Uterus (tissue), 4 donors: Measurements from ENCODE around the gene ISX. TPM values are rescaled to one million over a fixed set of nuclear protein-coding genes. Genes with fewer than 3 reads are reported as not detected.

Source experiments
- DNase-seq, 2 donors: peaks; one replicate each; pipeline ENCODE4 v3.0.0-alpha.2; 2019 to 2020
- H3K27ac ChIP-seq, 2 donors: fragments of 200-600 bp; sonication (generic); 1 replicate in 1 of 2; 2 replicates in 1 of 2; pipeline ENCODE4 v1.5.1; 2016 to 2018
- H3K27me3 ChIP-seq, 2 donors: fragments of 200-600 bp; sonication (generic); one replicate each; pipeline ENCODE4 v1.5.1; 2018 to 2019; ENCODE audit warnings: control low read depth in 1 of 2
- H3K36me3 ChIP-seq, 2 donors: fragments of 200-600 bp; sonication (generic); one replicate each; pipeline ENCODE4 v1.5.1; 2019; ENCODE audit warnings: control low read depth in 1 of 2
- H3K4me1 ChIP-seq, 2 donors: fragments of 200-600 bp; sonication (generic); one replicate each; pipeline ENCODE4 v1.5.1; 2018 to 2019; ENCODE audit warnings: control low read depth in 1 of 2
- H3K4me3 ChIP-seq, 2 donors: fragments of 200-600 bp; sonication (generic); 1 replicate in 1 of 2; 2 replicates in 1 of 2; pipeline ENCODE4 v1.5.1; 2018 to 2019; ENCODE audit warnings: mild to moderate bottlenecking in 1 of 2
- H3K9me3 ChIP-seq, 2 donors: fragments of 200-600 bp; sonication (generic); one replicate each; pipeline ENCODE4 v1.5.1; 2019; ENCODE audit warnings: control low read depth in 1 of 2
- CTCF ChIP-seq, 4 experiments: fragments of 200-600 bp in 2 of 4; fragments of 450-650 bp in 2 of 4; sonication (generic) in 2 of 4; IDR thresholded peaks; one replicate each; pipeline ENCODE4 v1.5.1; 2016 to 2019; ENCODE audit warnings: antibody characterized with exemption in 4 of 4, mild to moderate bottlenecking in 2 of 4, moderate library complexity in 1 of 4
- POLR2A ChIP-seq, 2 donors: fragments of 450-650 bp; IDR thresholded peaks; one replicate each; pipeline ENCODE4 v1.6.1; 2016; ENCODE audit warnings: antibody characterized with exemption in 2 of 2, mild to moderate bottlenecking in 1 of 2, moderate library complexity in 1 of 2
- intact Hi-C: fragments of 100-400 bp; cut with DNase I; formaldehyde crosslinking; loops from one replicate; pipeline ENCODE4 v1.15.1; 2023; ENCODE audit warnings: low total_unique reads
- total RNA-seq, 4 donors: library from RNA; depleted of rRNA in 3 of 4; stranded (reverse); fragments of >200 nt in 3 of 4; gene quantifications; one replicate each; pipeline versions ENCODE4 v1.1.0 to v1.2.4, GENCODE V29; 2014 to 2023
- donor health status: DM: yes; HTN: yes; CAD: no.

ISX gene
- under 1 TPM in 1 of 4 donors, not detected in 3; under 0.01 TPM for total RNA-seq

GRCh38 chr22:35065796-35066218 is at the start of gene ISX:
Gene ISX, plus strand, starts transcription at chr22:35066158. Its CDS starts 930 bp downstream, at chr22:35067088.
- TF ChIP-seq CTCF (IDR thresholded peaks at IDR 0.05), result no peak
- TF ChIP-seq POLR2A (IDR thresholded peaks at IDR 0.05), result no peak
- H3K9me3 ChIP-seq, result no peaks in the 10 kb centered on the region
- H3K27me3 ChIP-seq, result no peaks in the 10 kb centered on the region
- no peak within 1 kb of the TSS for H3K4me3 ChIP-seq
- H3K27ac ChIP-seq, result no peak within 1 kb of the TSS
- no peaks in the 10 kb centered on the region for H3K36me3 ChIP-seq
- no peak for DNase-seq
- intact Hi-C loops, result no loop called here
- no peaks in the 10 kb centered on the region for H3K4me1 ChIP-seq

GRCh38 chr22:35016909-35017308 is 49.0 kb upstream of the ISX start:
- H3K27ac ChIP-seq, result no peak overlapping the region
- intact Hi-C loops, result no loop called here
- no peak overlapping the region for H3K4me3 ChIP-seq
- H3K4me1 ChIP-seq, result no peaks in the 10 kb centered on the region
- H3K36me3 ChIP-seq, result no peaks in the 10 kb centered on the region
- no peaks in the 10 kb centered on the region for H3K27me3 ChIP-seq
- TF ChIP-seq POLR2A (IDR thresholded peaks at IDR 0.05), result no peak
- no peak for TF ChIP-seq CTCF (IDR thresholded peaks at IDR 0.05)
- no peak for DNase-seq
- no peaks in the 10 kb centered on the region for H3K9me3 ChIP-seq

- Histone ChIP-seq H3K9me3 (no peaks in the 10 kb centered on the region), H3K36me3 (no peaks in the 10 kb centered on the region), H3K4me1 (no peaks in the 10 kb centered on the region), H3K4me3 (no peak overlapping the region), H3K27ac (no peak overlapping the region), H3K27me3 (no peaks in the 10 kb centered on the region)
- DNase-seq, result no peak
- no peak for TF ChIP-seq POLR2A (IDR thresholded peaks at IDR 0.05)
- TF ChIP-seq CTCF (IDR thresholded peaks at IDR 0.05), result no peak
- intact Hi-C loops, result no loop called here
These were observed 47.0 kb upstream of the ISX start for GRCh38 chr22:35018995-35019394.

- Histone ChIP-seq H3K27ac (no peak overlapping the region), H3K27me3 (no peaks in the 10 kb centered on the region), H3K4me1 (no peaks in the 10 kb centered on the region), H3K9me3 (no peaks in the 10 kb centered on the region), H3K4me3 (no peak overlapping the region), H3K36me3 (no peaks in the 10 kb centered on the region)
- no peak for TF ChIP-seq POLR2A (IDR thresholded peaks at IDR 0.05)
- intact Hi-C loops, result no loop called here
- no peak for DNase-seq
These were observed 45.4 kb upstream of the ISX start for GRCh38 chr22:35020517-35020916.

GRCh38 chr22:35021161-35021560 is 44.8 kb upstream of the ISX start:
- TF ChIP-seq POLR2A (IDR thresholded peaks at IDR 0.05) (no peak), CTCF (IDR thresholded peaks at IDR 0.05) (no peak)
- no peak overlapping the region for H3K4me3 ChIP-seq
- H3K9me3 ChIP-seq, result no peaks in the 10 kb centered on the region
- H3K36me3 ChIP-seq, result no peaks in the 10 kb centered on the region
- no peak for DNase-seq
- no peaks in the 10 kb centered on the region for H3K4me1 ChIP-seq
- intact Hi-C loops, result no loop called here
- no peaks in the 10 kb centered on the region for H3K27me3 ChIP-seq
- H3K27ac ChIP-seq, result no peak overlapping the region

GRCh38 chr22:35022291-35022690 is 43.7 kb upstream of the ISX start:
- H3K27ac ChIP-seq, result no peak overlapping the region
- no peaks in the 10 kb centered on the region for H3K36me3 ChIP-seq
- DNase-seq, result no peak
- H3K27me3 ChIP-seq, result no peaks in the 10 kb centered on the region
- H3K4me3 ChIP-seq, result no peak overlapping the region
- no peaks in the 10 kb centered on the region for H3K9me3 ChIP-seq
- TF ChIP-seq POLR2A (IDR thresholded peaks at IDR 0.05) (no peak), CTCF (IDR thresholded peaks at IDR 0.05) (no peak)
- no peaks in the 10 kb centered on the region for H3K4me1 ChIP-seq
- intact Hi-C loops, result no loop called here
